Ishikawa (cell line): ENCODE measurements around the gene L1CAM.

Experiments used
- CEBPB ChIP-seq: IDR thresholded peaks from 2 replicates; pipeline ENCODE4 v1.6.1; 2012
- CREB1 ChIP-seq: IDR thresholded peaks from 2 replicates; pipeline ENCODE4 v1.6.1; 2012; ENCODE audit warnings: low read depth
- EGR1 ChIP-seq: IDR thresholded peaks from 2 replicates; pipeline ENCODE4 v1.6.1; 2012
- EP300 ChIP-seq: IDR thresholded peaks from 2 replicates; pipeline ENCODE4 v1.6.1; 2012; ENCODE audit warnings: borderline replicate concordance
- MAX ChIP-seq: IDR thresholded peaks from 2 replicates; pipeline ENCODE4 v1.6.1; 2012
- ZBTB7A ChIP-seq: IDR thresholded peaks from 2 replicates; pipeline ENCODE4 v1.6.1; 2012; ENCODE audit warnings: low read depth

- TF ChIP-seq EGR1 (no peak), CREB1 (no peak), CEBPB (no peak), ZBTB7A (no peak), EP300 (no peak), MAX (no peak)
Measured at GRCh38 chrX:153909980-153910360, 24.0 kb upstream of the L1CAM start.
